IPS-20b (cell line): ENCODE data around the gene RPS6KA5.

Experiments
- H3K27ac ChIP-seq: one replicate; pipeline ENCODE4 v1.5.1; 2013; ENCODE audit warnings: low read length
- H3K27me3 ChIP-seq: 2 replicates; pipeline ENCODE4 v1.6.1; 2013; ENCODE audit warnings: mild to moderate bottlenecking, low read length, inconsistent platforms; ENCODE audit not compliant: insufficient read depth
- H3K36me3 ChIP-seq: 2 replicates; pipeline ENCODE4 v1.6.1; 2013; ENCODE audit warnings: low read depth, mild to moderate bottlenecking, inconsistent platforms, low read length, moderate library complexity; ENCODE audit not compliant: insufficient read depth
- H3K4me1 ChIP-seq: 2 replicates; pipeline ENCODE4 v1.6.1; 2013; ENCODE audit warnings: mild to moderate bottlenecking, control low read depth, inconsistent platforms, low read length, moderate library complexity; ENCODE audit not compliant: insufficient read depth
- H3K4me3 ChIP-seq: 2 replicates; pipeline ENCODE4 v1.5.1; 2013; ENCODE audit warnings: mild to moderate bottlenecking, low read length, inconsistent platforms
- H3K9ac ChIP-seq: 2 replicates; pipeline ENCODE4 v1.6.1; 2013; ENCODE audit warnings: low read depth, mild to moderate bottlenecking, inconsistent platforms, low read length, moderate library complexity
- H3K9me3 ChIP-seq: 2 replicates; pipeline ENCODE4 v1.6.1; 2013; ENCODE audit warnings: mild to moderate bottlenecking, low read depth, low read length, inconsistent platforms; ENCODE audit not compliant: insufficient read depth

The RPS6KA5 gene

GRCh38 chr14:90976101-90976500 lies 84.3 kb downstream of the RPS6KA5 start:
- Histone ChIP-seq H3K4me3 (no peak overlapping the region), H3K9ac (no peak overlapping the region), H3K27me3 (no peaks in the 10 kb centered on the region)

GRCh38 chr14:90971687-90972086 lies 88.8 kb downstream of the RPS6KA5 start:
- Histone ChIP-seq H3K9ac (no peak overlapping the region), H3K27me3 (no peaks in the 10 kb centered on the region), H3K9me3 (no peaks in the 10 kb centered on the region), H3K27ac (no peak overlapping the region), H3K36me3 (no peaks in the 10 kb centered on the region), H3K4me3 (no peak overlapping the region), H3K4me1 (no peaks in the 10 kb centered on the region)

More at GRCh38 chr14:90976101-90976500, 84.3 kb downstream of the RPS6KA5 start:
- H3K36me3 ChIP-seq = no peaks in the 10 kb centered on the region
- no peaks in the 10 kb centered on the region for H3K9me3 ChIP-seq
- H3K27ac ChIP-seq = no peak overlapping the region
- H3K4me1 ChIP-seq = no peaks in the 10 kb centered on the region

GRCh38 chr14:90970167-90970600 lies 90.3 kb downstream of the RPS6KA5 start:
- no peaks in the 10 kb centered on the region for H3K27me3 ChIP-seq
- no peak overlapping the region for H3K27ac ChIP-seq
- H3K4me1 ChIP-seq = no peaks in the 10 kb centered on the region
- no peaks in the 10 kb centered on the region for H3K36me3 ChIP-seq
- H3K4me3 ChIP-seq = no peak overlapping the region
- no peak overlapping the region for H3K9ac ChIP-seq
- H3K9me3 ChIP-seq = no peaks in the 10 kb centered on the region

- no peak overlapping the region for H3K27ac ChIP-seq
- no peaks in the 10 kb centered on the region for H3K27me3 ChIP-seq
- H3K9me3 ChIP-seq = no peaks in the 10 kb centered on the region
- H3K9ac ChIP-seq = no peak overlapping the region
- H3K4me3 ChIP-seq = no peak overlapping the region
- H3K4me1 ChIP-seq = no peaks in the 10 kb centered on the region
- H3K36me3 ChIP-seq = no peaks in the 10 kb centered on the region
Measured at GRCh38 chr14:90969531-90970166, 90.8 kb downstream of the RPS6KA5 start.

GRCh38 chr14:90968025-90968424 lies 92.4 kb downstream of the RPS6KA5 start:
- Histone ChIP-seq H3K36me3 (no peaks in the 10 kb centered on the region), H3K9me3 (no peaks in the 10 kb centered on the region), H3K9ac (no peak overlapping the region), H3K4me1 (no peaks in the 10 kb centered on the region), H3K27me3 (no peaks in the 10 kb centered on the region), H3K4me3 (no peak overlapping the region), H3K27ac (no peak overlapping the region)

- no peak overlapping the region for H3K27ac ChIP-seq
- H3K9ac ChIP-seq = no peak overlapping the region
- no peaks in the 10 kb centered on the region for H3K36me3 ChIP-seq
- H3K9me3 ChIP-seq = no peaks in the 10 kb centered on the region
- no peak overlapping the region for H3K4me3 ChIP-seq
- no peaks in the 10 kb centered on the region for H3K4me1 ChIP-seq
- H3K27me3 ChIP-seq = no peaks in the 10 kb centered on the region
Measured at GRCh38 chr14:90966493-90966892, 93.9 kb downstream of the RPS6KA5 start.

- Histone ChIP-seq H3K4me3 (no peak overlapping the region), H3K4me1 (no peaks in the 10 kb centered on the region), H3K9ac (no peak overlapping the region), H3K9me3 (no peaks in the 10 kb centered on the region), H3K27ac (no peak overlapping the region), H3K36me3 (no peaks in the 10 kb centered on the region), H3K27me3 (no peaks in the 10 kb centered on the region)
Measured at GRCh38 chr14:90965765-90966164, 94.7 kb downstream of the RPS6KA5 start.

- H3K27me3 ChIP-seq = no peaks in the 10 kb centered on the region
- no peak overlapping the region for H3K4me3 ChIP-seq
- H3K9ac ChIP-seq = no peak overlapping the region
- H3K27ac ChIP-seq = no peak overlapping the region
- no peaks in the 10 kb centered on the region for H3K36me3 ChIP-seq
- H3K9me3 ChIP-seq = no peaks in the 10 kb centered on the region
- no peaks in the 10 kb centered on the region for H3K4me1 ChIP-seq
Measured at GRCh38 chr14:90963343-90963742, 97.1 kb downstream of the RPS6KA5 start.

- Histone ChIP-seq H3K36me3 (no peaks in the 10 kb centered on the region), H3K4me1 (no peaks in the 10 kb centered on the region), H3K27me3 (no peaks in the 10 kb centered on the region), H3K9ac (no peak overlapping the region), H3K27ac (no peak overlapping the region), H3K4me3 (no peak overlapping the region), H3K9me3 (no peaks in the 10 kb centered on the region)
Measured at GRCh38 chr14:90962505-90963109, 97.8 kb downstream of the RPS6KA5 start.

- Histone ChIP-seq H3K27ac (no peak overlapping the region), H3K27me3 (no peaks in the 10 kb centered on the region), H3K9ac (no peak overlapping the region), H3K9me3 (peaks cover 5% of the 10 kb centered on the region; the same call in 1 of the 2 replicates), H3K4me3 (no peak overlapping the region), H3K36me3 (no peaks in the 10 kb centered on the region), H3K4me1 (no peaks in the 10 kb centered on the region)
Measured at GRCh38 chr14:90960818-90961217, 99.6 kb downstream of the RPS6KA5 start.

- H3K36me3 ChIP-seq = no peaks in the 10 kb centered on the region
- H3K4me3 ChIP-seq = no peak overlapping the region
- H3K27ac ChIP-seq = no peak overlapping the region
- H3K9ac ChIP-seq = no peak overlapping the region
- H3K9me3 ChIP-seq = peaks cover 9% of the 10 kb centered on the region; the same call in 1 of the 2 replicates
- no peaks in the 10 kb centered on the region for H3K4me1 ChIP-seq
- H3K27me3 ChIP-seq = no peaks in the 10 kb centered on the region
Measured at GRCh38 chr14:90959344-90959743, 101.1 kb downstream of the RPS6KA5 start.

- peaks cover 15% of the 10 kb centered on the region; the same call in 1 of the 2 replicates for H3K9me3 ChIP-seq
- no peak overlapping the region for H3K9ac ChIP-seq
- H3K27me3 ChIP-seq = no peaks in the 10 kb centered on the region
- H3K4me1 ChIP-seq = no peaks in the 10 kb centered on the region
- H3K27ac ChIP-seq = no peak overlapping the region
- H3K4me3 ChIP-seq = no peak overlapping the region
- no peaks in the 10 kb centered on the region for H3K36me3 ChIP-seq
Measured at GRCh38 chr14:90956273-90956672, 104.2 kb downstream of the RPS6KA5 start.
